GM13976 (cell line): Measurements from ENCODE around the gene ANKRD13D.

ENCODE experiments used
- DNase-seq: peaks from one replicate; pipeline ENCODE4 v3.0.0; 2012; ENCODE audit warnings: low spot score
- CTCF ChIP-seq: IDR thresholded peaks from 2 replicates; pipeline ENCODE4 v1.5.1; 2012; ENCODE audit warnings: borderline replicate concordance, mild to moderate bottlenecking; ENCODE audit not compliant: insufficient read depth; ENCODE audit errors: extremely low read depth, missing control alignments, control extremely low read depth
- in situ Hi-C: fragments of 300-500 bp; cut with MboI; formaldehyde crosslinking; loops from one replicate; pipeline ENCODE4 v1.12.0; 2022; ENCODE audit warnings: low sequenced_read_pairs, mixed read lengths, inconsistent platforms; ENCODE audit not compliant: unreplicated experiment

ANKRD13D gene

DNA sequence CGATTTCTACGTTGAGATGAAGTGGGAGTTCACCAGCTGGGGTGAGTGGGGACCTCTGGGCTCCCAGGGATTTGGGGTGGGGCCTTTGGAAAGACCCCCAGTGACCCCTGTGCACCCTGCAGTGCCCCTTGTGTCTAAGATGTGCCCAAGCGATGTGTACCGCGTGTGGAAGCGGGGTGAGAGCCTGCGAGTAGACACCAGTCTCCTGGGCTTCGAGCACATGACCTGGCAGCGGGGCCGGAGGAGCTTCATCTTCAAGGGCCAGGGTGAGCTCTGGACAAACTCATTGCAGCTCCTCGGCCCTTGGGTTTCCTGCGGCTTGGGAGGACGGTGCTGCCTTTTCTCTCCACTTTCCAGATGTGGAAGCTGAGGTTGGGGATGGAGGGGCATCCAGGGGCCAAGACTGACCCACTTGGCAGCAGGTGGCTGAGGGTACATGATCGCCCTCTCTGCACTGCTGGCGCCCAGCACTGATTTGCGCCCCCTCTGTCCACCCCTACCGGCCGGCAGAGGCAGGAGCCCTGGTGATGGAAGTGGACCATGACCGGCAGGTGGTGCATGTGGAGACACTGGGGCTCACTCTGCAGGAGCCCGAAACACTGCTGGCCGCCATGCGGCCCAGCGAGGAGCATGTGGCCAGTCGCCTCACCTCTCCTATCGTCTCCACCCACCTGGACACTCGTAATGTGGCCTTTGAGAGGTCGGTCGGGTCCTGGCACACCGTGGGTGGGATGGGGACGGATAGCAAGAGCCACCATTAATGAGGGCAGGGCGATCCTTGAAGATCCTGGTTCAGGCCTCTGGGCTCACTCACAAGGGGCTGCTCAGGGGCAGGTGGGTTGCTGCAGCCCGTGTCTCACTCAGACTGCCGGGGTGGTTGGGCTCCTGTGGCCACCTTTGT, 2.6 kb downstream of the ANKRD13D start:
- no peak for DNase-seq
- no peak for TF ChIP-seq CTCF
- in situ Hi-C loops: no loop called here

- DNase-seq: no peak
- TF ChIP-seq CTCF: no peak
- in situ Hi-C loops: no loop called here
Observed at GRCh38 chr11:67292671-67293070, 3.6 kb downstream of the ANKRD13D start.

DNA sequence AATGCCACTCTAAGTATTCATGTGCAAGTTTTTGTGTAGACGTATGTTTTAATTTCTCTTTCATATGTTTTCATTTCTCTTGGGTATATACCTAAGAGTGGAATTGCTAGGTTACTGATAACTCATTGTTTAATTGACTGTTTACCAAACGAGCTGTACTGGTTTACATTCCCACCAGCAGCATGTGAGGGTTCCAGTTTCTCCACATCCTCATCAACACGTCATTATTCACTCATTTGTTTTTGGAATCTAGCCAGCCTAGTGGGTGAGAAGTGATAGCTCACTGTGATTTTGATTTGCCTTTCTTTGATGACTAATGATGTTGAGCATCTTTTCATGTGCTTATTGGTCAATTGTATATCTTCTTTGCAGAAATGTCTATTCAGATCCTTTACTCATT, 4.0 kb downstream of the ANKRD13D start:
- no peak for DNase-seq
- in situ Hi-C loops: no loop called here
- TF ChIP-seq CTCF: no peak

DNA sequence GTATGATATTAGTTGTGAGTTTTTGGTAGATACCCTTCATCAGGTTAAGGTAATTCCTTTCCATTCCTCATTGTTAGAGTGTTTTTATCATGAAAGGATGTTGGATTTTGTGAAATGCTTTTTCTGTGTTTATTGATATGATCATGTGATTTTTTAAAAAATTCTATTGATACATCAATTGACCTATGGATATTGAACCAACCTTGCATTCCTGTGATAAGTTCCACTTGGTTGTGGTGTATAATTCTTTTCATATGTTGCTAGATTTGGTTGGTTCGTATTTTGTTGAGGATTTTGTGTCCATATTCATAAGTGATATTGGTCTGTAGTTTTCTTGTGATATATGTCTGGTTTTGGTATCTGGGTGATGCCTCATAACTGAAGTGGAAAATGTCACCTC, 6.7 kb downstream of the ANKRD13D start:
- in situ Hi-C loops: no loop called here
- TF ChIP-seq CTCF: no peak

GRCh38 chr11:67298786-67299185, 9.7 kb downstream of the ANKRD13D start:
- TF ChIP-seq CTCF: no peak
- in situ Hi-C loops: no loop called here
- no peak for DNase-seq

More for the DNA sequence above, 6.7 kb downstream of the ANKRD13D start:
- no peak for DNase-seq

GRCh38 chr11:67299471-67300191, 10.5 kb downstream of the ANKRD13D start:
- no peak for TF ChIP-seq CTCF
- no peak for DNase-seq
- in situ Hi-C loops: no loop called here
